Uterus (tissue), 2 donors: ENCODE results near the gene PZP.

ENCODE experiments used
- POLR2A ChIP-seq, 2 donors: fragments of 450-650 bp; IDR thresholded peaks; one replicate each; pipeline ENCODE4 v1.6.1; 2016; ENCODE audit warnings: antibody characterized with exemption in 2 of 2, mild to moderate bottlenecking in 1 of 2, moderate library complexity in 1 of 2
- TF ChIP-seq, protein P1 (sequence below), 4 experiments: fragments of 200-600 bp in 2 of 4; fragments of 450-650 bp in 2 of 4; sonication (generic) in 2 of 4; IDR thresholded peaks; one replicate each; pipeline ENCODE4 v1.5.1; 2016 to 2019; ENCODE audit warnings: antibody characterized with exemption in 4 of 4, mild to moderate bottlenecking in 2 of 4, moderate library complexity in 1 of 4

DNA sequence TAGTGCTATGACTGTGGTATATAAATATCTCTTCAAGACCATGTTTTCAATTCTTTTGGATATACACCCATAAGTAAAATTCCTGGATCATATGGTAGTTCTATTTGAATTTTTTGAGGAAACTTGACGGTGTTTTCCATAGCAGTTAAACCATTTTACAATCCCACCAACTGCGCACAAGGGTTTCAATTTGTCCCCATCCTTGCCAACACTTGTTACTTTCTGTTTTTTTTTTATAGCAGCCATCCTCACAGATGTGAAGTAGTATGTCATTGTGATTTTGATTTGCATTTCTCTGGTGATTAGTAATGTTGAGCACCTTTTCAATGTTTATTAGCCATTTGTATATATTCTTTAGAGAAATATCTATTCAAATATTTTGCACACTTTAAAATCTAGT lies 78.0 kb downstream of the PZP start:
- TF ChIP-seq, protein P1, sequence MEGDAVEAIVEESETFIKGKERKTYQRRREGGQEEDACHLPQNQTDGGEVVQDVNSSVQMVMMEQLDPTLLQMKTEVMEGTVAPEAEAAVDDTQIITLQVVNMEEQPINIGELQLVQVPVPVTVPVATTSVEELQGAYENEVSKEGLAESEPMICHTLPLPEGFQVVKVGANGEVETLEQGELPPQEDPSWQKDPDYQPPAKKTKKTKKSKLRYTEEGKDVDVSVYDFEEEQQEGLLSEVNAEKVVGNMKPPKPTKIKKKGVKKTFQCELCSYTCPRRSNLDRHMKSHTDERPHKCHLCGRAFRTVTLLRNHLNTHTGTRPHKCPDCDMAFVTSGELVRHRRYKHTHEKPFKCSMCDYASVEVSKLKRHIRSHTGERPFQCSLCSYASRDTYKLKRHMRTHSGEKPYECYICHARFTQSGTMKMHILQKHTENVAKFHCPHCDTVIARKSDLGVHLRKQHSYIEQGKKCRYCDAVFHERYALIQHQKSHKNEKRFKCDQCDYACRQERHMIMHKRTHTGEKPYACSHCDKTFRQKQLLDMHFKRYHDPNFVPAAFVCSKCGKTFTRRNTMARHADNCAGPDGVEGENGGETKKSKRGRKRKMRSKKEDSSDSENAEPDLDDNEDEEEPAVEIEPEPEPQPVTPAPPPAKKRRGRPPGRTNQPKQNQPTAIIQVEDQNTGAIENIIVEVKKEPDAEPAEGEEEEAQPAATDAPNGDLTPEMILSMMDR (IDR thresholded peaks at IDR 0.05) = no peak
- no peak for TF ChIP-seq POLR2A (IDR thresholded peaks at IDR 0.05)
